ENCODE data around the gene SLC16A7.

DNA sequence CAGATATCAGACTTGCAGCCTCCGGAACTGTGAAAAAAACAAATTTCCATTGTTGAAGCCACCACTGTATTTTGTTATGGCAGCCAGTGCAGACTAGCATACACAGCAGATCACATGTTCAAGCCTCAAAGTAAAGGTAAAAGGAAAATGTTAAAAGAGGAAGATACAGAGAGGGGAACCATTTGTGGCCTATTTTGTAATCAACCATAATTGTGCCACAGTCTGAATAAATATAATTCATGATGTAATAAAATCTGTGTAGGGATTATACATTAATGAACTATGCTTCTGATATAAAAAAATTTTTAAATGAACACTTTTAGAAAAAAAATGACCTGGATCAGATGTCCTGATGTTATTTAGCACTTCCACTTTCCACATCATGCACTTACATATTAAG, 79.6 kb downstream of the SLC16A7 start:
- TF ChIP-seq, protein P1, sequence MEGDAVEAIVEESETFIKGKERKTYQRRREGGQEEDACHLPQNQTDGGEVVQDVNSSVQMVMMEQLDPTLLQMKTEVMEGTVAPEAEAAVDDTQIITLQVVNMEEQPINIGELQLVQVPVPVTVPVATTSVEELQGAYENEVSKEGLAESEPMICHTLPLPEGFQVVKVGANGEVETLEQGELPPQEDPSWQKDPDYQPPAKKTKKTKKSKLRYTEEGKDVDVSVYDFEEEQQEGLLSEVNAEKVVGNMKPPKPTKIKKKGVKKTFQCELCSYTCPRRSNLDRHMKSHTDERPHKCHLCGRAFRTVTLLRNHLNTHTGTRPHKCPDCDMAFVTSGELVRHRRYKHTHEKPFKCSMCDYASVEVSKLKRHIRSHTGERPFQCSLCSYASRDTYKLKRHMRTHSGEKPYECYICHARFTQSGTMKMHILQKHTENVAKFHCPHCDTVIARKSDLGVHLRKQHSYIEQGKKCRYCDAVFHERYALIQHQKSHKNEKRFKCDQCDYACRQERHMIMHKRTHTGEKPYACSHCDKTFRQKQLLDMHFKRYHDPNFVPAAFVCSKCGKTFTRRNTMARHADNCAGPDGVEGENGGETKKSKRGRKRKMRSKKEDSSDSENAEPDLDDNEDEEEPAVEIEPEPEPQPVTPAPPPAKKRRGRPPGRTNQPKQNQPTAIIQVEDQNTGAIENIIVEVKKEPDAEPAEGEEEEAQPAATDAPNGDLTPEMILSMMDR (IDR thresholded peaks at IDR 0.05) = no peak
- no peak for TF ChIP-seq POLR2A (IDR thresholded peaks at IDR 0.05)
